Measurements from ENCODE around the gene NID2.

DNA sequence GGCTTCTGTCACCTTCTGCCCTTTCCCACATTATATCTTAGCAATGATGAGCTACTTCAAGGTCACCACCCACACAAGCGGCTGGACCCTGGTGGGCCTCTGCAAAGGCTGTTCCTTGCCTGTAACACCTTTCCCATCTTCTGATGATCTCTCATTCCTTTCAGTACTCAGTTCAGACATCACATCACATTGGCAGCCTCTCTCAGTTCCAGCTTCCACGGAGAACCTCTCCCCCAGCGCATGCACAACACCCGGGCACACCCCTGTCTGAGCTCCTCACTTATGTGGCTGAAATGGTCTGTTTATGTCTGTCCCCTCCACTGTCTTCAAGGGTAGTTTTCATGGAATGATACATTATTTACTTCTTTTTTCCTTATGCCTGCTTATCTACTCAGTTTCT, 6.5 kb upstream of the NID2 start:
- TF ChIP-seq RFX5 (IDR thresholded peaks at IDR 0.05; ENCODE audit: low read depth, low read length) (no peak), CEBPB (IDR thresholded peaks at IDR 0.05; ENCODE audit: low read depth, low read length) (no peak), POLR2A (IDR thresholded peaks at IDR 0.05; ENCODE audit: low read depth, low read length) (no peak), SMC3 (IDR thresholded peaks at IDR 0.05; ENCODE audit: low read depth, low read length) (no peak), RAD21 (IDR thresholded peaks at IDR 0.05; ENCODE audit: low read length) (no peak)
- TF ChIP-seq, protein P1, sequence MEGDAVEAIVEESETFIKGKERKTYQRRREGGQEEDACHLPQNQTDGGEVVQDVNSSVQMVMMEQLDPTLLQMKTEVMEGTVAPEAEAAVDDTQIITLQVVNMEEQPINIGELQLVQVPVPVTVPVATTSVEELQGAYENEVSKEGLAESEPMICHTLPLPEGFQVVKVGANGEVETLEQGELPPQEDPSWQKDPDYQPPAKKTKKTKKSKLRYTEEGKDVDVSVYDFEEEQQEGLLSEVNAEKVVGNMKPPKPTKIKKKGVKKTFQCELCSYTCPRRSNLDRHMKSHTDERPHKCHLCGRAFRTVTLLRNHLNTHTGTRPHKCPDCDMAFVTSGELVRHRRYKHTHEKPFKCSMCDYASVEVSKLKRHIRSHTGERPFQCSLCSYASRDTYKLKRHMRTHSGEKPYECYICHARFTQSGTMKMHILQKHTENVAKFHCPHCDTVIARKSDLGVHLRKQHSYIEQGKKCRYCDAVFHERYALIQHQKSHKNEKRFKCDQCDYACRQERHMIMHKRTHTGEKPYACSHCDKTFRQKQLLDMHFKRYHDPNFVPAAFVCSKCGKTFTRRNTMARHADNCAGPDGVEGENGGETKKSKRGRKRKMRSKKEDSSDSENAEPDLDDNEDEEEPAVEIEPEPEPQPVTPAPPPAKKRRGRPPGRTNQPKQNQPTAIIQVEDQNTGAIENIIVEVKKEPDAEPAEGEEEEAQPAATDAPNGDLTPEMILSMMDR (conservative IDR thresholded peaks at IDR 0.05; ENCODE audit: low read depth, low read length) = no peak
- TF ChIP-seq, protein P2, sequence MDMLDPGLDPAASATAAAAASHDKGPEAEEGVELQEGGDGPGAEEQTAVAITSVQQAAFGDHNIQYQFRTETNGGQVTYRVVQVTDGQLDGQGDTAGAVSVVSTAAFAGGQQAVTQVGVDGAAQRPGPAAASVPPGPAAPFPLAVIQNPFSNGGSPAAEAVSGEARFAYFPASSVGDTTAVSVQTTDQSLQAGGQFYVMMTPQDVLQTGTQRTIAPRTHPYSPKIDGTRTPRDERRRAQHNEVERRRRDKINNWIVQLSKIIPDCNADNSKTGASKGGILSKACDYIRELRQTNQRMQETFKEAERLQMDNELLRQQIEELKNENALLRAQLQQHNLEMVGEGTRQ (IDR thresholded peaks at IDR 0.05; ENCODE audit: low read depth, low read length) = no peak
